Rectal smooth muscle tissue (tissue), 1 donor: ENCODE results near the gene ZNF688.
"Not testable (repeated sequence)": the region's sequence is repeated elsewhere in the genome, so short reads cannot be mapped to it uniquely, and the experiment has no call there.

Experiments used
- H3K27ac ChIP-seq: one replicate; pipeline ENCODE4 v1.7.0; 2013; ENCODE audit warnings: low read depth, low read length, inconsistent platforms
- H3K27me3 ChIP-seq: one replicate; pipeline ENCODE4 v1.7.0; 2013; ENCODE audit warnings: low read length; ENCODE audit not compliant: control insufficient read depth, insufficient read depth
- H3K36me3 ChIP-seq: one replicate; pipeline ENCODE4 v1.7.0; 2013; ENCODE audit warnings: low read length; ENCODE audit not compliant: control insufficient read depth, insufficient read depth
- H3K4me1 ChIP-seq: one replicate; pipeline ENCODE4 v1.7.0; 2013; ENCODE audit warnings: low read length; ENCODE audit not compliant: control insufficient read depth, insufficient read depth
- H3K4me3 ChIP-seq: one replicate; pipeline ENCODE4 v1.7.0; 2013; ENCODE audit warnings: low read length
- H3K9ac ChIP-seq: one replicate; pipeline ENCODE4 v1.7.0; 2013; ENCODE audit warnings: low read length

Gene ZNF688

GRCh38 chr16:30546115-30546514, 25.4 kb downstream of the ZNF688 start:
- no peaks in the 10 kb centered on the region for H3K27me3 ChIP-seq
- no peak overlapping the region for H3K9ac ChIP-seq
- H3K4me1 ChIP-seq: no peaks in the 10 kb centered on the region
- no peaks in the 10 kb centered on the region for H3K36me3 ChIP-seq
- H3K27ac ChIP-seq: no peak overlapping the region
- H3K4me3 ChIP-seq: no peak overlapping the region

- Histone ChIP-seq H3K27ac (no peak overlapping the region), H3K27me3 (no peaks in the 10 kb centered on the region), H3K4me1 (no peaks in the 10 kb centered on the region), H3K9ac (no peak overlapping the region), H3K36me3 (no peaks in the 10 kb centered on the region), H3K4me3 (no peak overlapping the region)
Measured at GRCh38 chr16:30543067-30543466, 28.4 kb downstream of the ZNF688 start.

- H3K4me1 ChIP-seq: no peaks in the 10 kb centered on the region
- H3K27me3 ChIP-seq: no peaks in the 10 kb centered on the region
- no peak overlapping the region for H3K27ac ChIP-seq
- H3K9ac ChIP-seq: no peak overlapping the region
- H3K4me3 ChIP-seq: no peak overlapping the region
- no peaks in the 10 kb centered on the region for H3K36me3 ChIP-seq
Measured at GRCh38 chr16:30541502-30542329, 29.8 kb downstream of the ZNF688 start.

GRCh38 chr16:30540916-30541464, 30.5 kb downstream of the ZNF688 start:
- H3K9ac ChIP-seq, H3K27ac ChIP-seq, H3K36me3 ChIP-seq: not testable (repeated sequence)

GRCh38 chr16:30539986-30540526, 31.5 kb downstream of the ZNF688 start:
- H3K27me3 ChIP-seq, H3K27ac ChIP-seq, H3K36me3 ChIP-seq, H3K4me3 ChIP-seq, H3K4me1 ChIP-seq, H3K9ac ChIP-seq: not testable (repeated sequence)

More at GRCh38 chr16:30540916-30541464, 30.5 kb downstream of the ZNF688 start:
- not testable (repeated sequence) for H3K4me1 ChIP-seq, H3K4me3 ChIP-seq, H3K27me3 ChIP-seq

- no peaks in the 10 kb centered on the region for H3K36me3 ChIP-seq
- no peak overlapping the region for H3K9ac ChIP-seq
- H3K4me3 ChIP-seq: no peak overlapping the region
- no peaks in the 10 kb centered on the region for H3K4me1 ChIP-seq
- no peaks in the 10 kb centered on the region for H3K27me3 ChIP-seq
- H3K27ac ChIP-seq: no peak overlapping the region
Measured at GRCh38 chr16:30539000-30539964, 32.2 kb downstream of the ZNF688 start.

- H3K9ac ChIP-seq, H3K4me1 ChIP-seq, H3K27me3 ChIP-seq, H3K36me3 ChIP-seq, H3K4me3 ChIP-seq, H3K27ac ChIP-seq: not testable (repeated sequence)
Measured at GRCh38 chr16:30536391-30537024, 35.0 kb downstream of the ZNF688 start.

GRCh38 chr16:30535777-30536190, 35.7 kb downstream of the ZNF688 start:
- Histone ChIP-seq H3K4me1 (peaks cover 4% of the 10 kb centered on the region), H3K27me3 (no peaks in the 10 kb centered on the region), H3K27ac (peak overlapping the region; percentile 92), H3K9ac (no peak overlapping the region), H3K4me3 (peak overlapping the region; percentile 80), H3K36me3 (peaks cover 1% of the 10 kb centered on the region)

- H3K27ac ChIP-seq: peak overlapping the region; percentile 92
- peak overlapping the region; percentile 80 for H3K4me3 ChIP-seq
- peaks cover 4% of the 10 kb centered on the region for H3K4me1 ChIP-seq
- H3K36me3 ChIP-seq: peaks cover 4% of the 10 kb centered on the region
- no peaks in the 10 kb centered on the region for H3K27me3 ChIP-seq
- H3K9ac ChIP-seq: peak overlapping the region; percentile 69
Measured at GRCh38 chr16:30535106-30535776, 36.3 kb downstream of the ZNF688 start.

- H3K4me3 ChIP-seq: peak within 1 kb of the TSS; percentile 80
- H3K27ac ChIP-seq: peak within 1 kb of the TSS; percentile 92
- H3K36me3 ChIP-seq: peaks cover 4% of the 10 kb centered on the region
- peaks cover 4% of the 10 kb centered on the region for H3K4me1 ChIP-seq
- H3K27me3 ChIP-seq: no peaks in the 10 kb centered on the region
- peak within 1 kb of the TSS; percentile 92 for H3K9ac ChIP-seq
Measured at GRCh38 chr16:30534368-30535105, 37.0 kb downstream of the ZNF688 start, which contains the start of gene ZNF747. Gene ZNF747 (minus strand): TSS chr16:30534858. CDS start chr16:30534679, 179 bp downstream.
